SKM-1 (cell line): Measurements from ENCODE around the gene PHKB.
"Not testable (repeated sequence)": the region's sequence is repeated elsewhere in the genome, so short reads cannot be mapped to it uniquely, and the experiment has no call there.

ENCODE experiments used
- DNase-seq: peaks from one replicate; lab custom pipeline; 2025; ENCODE audit not compliant: unreplicated experiment; lab: John Stamatoyannopoulos, UW

PHKB gene

DNA sequence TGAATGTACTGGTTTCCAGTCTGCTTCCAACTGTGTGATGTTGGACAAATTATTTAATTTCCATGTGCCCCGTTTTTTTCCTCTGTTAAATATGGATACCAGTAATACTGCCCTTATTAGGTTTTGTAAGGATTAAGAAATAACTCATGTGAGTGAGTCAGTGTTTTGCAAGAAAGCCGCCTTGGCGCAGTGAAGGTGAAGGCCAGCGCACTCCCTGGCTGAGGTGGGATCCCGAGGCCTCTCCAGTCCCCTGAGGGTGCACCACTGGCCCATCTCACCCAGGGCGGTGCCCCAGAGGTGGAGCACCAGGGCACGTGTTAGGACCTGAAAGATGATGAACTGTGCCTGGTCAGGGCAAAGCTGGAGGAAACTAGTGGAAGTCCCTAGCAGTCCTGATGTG is 43.5 kb downstream of the PHKB start:
- DNase-seq = no peak

DNA sequence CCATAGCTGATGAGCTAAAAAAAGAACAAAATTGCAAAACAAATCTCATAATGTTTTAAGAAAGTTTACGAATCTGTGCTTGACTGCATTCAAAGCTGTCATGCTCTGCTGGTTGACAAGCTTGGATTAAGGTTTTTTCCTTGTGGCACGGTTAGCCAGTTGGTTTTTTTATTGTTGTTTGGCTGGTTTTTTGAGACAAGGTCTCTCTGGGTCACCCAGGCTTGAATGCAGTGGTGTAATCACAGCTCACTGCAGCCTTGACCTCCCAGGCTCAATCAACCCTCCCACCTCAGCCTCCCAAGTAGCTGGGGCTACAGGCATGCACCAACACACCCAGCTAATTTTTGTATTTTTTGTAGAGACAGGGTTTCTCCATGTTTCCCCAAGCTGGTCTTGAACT is 45.7 kb downstream of the PHKB start:
- DNase-seq = no peak

DNA sequence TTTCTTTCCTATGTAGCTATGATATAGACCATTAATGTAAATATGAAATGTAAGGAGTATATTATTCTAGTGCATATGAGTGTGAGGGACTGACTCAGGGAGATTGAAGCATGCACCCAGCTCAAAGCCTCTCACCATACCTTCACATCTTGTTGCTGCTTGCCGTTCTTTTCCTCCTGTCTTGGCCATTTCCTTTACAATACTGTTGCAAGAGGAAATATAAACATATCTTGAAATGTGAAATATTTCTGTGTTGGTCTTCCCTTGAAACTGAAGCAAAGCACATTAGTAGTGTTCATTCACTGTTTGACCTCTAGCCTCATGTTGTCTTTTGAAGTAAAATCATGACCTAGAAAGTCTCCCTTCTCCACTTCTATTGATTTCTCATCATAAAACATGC is 46.6 kb downstream of the PHKB start:
- DNase-seq = no peak

DNA sequence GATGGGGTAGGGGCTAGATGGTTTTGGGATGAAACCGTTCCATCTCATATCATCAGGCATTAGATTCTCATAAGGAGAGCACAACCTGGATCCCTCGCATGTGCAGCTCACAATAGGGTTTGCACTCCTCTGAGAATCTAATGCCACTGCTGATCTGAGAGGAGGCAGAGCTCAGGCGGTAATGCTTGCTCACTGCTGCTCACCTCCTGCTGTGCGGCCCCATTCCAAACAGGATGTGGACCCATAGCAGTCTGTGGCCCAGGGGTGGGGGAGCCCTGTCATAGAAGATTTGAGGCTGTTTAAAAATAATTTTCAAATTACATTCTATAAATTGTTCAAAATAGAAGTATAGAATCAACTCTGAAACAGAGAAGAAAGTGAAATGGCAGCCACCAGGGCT is 50.8 kb downstream of the PHKB start:
- DNase-seq = no peak

DNA sequence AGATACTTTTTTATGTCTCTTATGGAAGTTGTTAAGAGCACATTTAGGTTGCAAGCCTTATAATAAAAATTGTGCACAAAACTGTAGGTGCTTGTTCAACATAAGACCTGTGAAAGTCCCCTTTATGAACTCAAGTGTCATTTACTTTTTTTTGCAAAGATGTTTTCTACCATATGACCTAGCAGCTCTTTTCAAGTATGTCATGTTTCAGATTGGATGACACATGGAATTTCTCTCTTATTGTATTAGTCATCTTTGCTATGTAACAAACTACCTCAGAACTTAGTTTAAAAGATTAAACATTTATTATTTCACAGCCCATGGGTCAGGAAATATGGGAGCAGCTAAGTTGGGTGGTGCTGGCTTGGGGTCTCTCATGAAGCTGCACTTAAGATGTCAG is 57.9 kb downstream of the PHKB start:
- no peak for DNase-seq

DNA sequence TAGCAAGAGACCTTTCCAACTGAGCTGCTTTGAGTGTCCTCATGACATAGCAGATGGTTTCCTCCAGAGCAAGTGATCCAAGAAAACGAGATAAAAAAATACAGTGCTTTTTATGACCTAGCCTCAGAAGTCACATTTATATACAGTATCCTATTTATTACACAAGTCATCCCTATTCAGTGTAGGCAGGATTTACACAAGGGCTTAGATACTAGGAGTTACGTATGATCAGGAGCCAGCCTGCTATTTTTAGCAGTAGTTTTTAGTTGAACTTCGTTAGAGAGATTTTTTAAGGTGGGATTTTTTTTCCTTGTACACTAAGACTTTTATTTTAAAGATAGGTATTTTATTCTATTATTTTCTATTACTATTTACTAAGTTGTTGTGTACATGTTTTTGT is 58.4 kb downstream of the PHKB start:
- DNase-seq = no peak

DNA sequence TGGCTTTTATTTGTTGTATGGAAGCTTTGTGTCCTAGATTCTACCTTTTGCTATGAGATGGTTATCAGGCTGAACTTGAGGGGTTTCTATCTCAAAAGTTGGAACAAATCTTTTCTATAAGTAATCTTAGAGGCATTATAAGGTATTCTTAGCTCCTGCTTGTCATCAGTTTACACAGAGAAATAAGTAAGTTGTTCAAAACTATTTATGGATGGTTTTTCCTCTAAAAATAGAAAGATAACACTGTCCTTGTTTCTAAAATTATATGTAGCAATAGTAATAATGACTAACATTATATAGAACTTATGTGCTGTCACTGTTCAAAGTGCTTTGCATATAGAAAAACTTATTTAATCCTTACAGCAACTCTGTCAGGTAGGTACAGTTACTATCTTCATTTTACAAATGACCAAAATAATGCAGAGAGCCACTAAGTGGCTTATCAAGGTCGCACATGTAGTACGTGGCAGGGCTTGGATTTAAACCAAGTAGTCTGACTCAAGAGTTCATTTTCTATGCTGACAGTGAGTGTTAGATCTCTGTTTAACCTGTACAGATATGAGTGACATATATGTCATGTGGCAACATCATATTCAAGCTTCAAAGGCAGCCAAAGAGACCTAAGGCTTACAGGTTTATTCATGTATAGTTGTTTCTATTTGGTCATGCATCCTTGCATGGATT is 59.0 kb downstream of the PHKB start:
- DNase-seq = no peak

DNA sequence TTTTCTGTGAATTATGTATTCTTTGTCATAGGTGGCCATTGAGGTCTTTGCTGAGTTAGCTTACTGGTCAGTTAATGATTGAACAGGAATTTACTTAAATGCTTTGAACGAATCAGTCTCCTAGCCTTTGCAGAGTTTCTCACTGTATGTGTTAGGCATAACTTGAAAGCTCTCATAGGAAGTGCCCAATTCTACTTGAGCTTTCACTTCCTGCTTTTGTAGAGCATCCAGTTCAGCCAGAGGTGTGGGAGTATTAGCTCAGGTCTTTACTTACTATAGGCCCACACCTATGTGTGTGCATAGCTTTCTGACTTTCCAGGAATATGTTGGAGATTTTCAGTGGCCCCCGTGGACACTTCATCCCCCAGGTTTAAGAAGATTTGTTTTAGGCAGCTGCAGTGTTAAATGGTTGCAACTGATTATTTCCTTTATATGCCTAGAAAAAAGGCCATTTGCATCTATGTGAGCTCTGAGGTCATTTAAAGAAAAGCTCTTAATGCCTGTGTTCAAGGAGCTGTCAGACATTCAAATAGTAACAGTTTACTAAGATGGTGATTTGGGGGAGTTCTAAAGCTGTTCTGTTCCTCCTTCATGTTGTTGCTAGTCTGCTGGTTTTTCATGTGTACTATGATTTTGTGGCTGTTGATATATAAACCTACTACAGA is 62.3 kb downstream of the PHKB start:
- peak; percentile 9 for DNase-seq

DNA sequence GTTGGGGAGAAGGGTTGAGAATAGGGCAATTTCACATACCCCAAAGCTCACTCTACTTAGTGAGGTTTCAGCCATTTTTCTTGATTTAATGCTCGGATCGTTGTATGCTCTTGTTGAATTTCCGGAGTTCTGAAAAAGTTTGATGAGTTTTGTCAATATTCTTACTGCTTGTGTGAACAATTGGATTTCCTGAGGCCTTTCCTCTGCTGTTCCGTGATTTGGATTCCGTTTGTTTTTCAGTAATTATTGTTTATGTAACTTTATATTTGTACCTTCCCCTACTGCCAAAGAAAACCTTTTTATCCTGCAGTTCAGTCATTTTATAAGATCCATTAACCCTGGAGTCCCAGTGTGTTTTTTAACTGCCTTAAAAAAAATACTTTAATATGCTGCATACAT is 62.9 kb downstream of the PHKB start:
- DNase-seq = no peak

DNA sequence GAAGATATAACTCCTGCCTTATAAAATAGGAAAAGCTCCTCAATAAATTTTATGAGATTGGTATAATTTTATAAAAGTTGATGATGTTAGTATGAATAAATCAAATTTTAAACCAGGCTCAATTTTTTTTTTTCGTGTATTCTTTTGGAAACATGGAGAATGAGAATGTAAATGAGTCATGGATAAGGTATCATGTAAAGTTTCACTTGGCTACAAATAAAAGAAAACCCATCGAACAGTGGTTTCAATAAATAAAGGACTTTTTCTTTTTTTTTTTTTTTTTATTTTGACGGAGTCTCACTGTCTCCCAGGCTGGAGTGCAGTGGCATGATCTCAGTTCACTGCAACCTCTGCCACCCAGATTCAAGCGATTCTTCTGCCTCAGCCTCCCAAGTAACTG is 67.3 kb downstream of the PHKB start:
- no peak for DNase-seq

DNA sequence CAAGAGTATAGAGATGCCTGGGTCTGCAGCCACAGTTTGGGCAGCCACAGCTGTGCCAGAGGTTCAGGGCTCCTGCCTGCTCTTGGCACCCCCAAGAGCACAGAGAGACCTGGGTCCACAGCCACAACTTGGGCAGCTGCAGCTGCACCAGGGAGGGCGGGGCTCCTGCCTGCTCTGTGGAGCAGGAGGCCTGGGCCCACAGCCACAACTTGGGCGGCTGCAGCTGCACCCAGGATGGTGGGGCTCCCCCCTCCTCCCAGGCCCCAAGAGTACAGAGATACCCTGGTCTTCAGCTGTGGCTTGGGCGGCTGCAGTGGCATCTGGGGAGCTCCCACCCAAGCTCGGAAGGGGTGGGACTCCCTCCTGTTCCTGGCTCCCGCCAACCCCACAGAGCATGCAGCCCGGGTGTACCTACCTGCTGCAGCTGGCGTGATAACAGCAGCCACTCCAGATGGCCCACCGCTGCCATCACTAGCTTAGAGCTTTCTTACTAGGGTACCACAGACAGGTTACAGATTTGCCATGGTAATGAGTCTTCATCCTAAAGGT is 72.7 kb downstream of the PHKB start:
- no peak for DNase-seq

DNA sequence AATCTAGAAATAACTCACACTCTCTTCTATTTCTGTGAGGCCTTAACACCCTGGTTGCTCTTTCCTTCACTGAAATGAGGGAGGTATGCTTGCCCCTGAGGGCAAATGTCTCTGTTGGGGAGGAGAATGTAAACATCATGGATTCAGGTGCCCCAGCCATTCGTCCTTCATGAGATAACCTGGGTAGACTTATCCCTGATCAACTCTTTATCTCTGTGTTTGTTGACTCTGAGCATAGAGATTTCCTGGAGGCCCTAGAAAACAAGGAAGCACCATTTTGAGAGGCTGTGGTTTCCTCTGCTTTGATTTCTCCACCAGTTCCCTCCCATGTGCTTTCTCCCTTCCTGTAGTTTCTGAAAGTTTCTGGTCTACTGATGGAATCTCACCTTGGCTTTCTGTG is 77.3 kb downstream of the PHKB start:
- no peak for DNase-seq

DNA sequence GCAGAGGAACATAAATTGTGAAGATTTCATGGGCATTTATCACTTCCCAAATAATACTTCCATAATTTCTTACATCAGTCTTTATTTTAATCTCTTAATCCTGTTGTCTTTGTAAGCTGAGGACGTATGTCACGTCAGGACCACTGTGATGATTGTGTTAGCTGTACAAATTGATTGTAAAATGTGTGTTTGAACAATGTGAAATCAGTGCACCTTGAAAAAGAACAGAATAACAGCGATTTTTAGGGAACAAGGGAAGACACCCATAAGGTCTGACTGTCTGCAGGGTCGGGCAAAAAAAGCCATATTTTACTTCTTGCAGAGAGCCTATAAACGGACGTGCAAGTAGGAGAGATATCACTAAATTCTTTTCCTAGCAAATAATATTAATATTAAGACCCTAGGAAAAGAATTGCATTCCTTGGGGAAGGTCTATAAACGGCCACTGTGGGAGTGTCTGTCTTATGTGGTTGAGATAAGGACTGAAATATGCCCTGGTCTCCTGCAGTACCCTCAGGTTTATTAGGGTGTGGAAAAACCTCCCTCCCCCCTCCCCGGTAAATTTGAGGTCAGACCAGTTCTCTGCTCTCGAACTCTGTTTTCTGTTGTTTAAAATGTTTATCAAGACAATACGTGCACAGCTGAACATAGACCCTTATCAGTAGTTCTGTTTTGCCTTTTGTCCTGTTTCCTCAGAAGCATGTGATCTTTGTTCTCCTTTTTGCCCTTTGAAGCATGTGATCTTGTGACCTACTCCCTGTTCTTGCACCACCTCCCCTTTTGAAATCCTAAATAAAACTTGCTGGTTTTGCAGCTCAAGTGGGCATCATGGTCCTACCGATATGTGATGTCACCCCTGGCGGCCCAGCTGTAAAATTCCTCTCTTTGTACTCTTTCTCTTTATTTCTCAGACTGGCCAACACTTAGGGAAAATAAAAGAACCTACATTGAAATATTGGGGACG is 78.9 kb downstream of the PHKB start:
- DNase-seq = not testable (repeated sequence)

DNA sequence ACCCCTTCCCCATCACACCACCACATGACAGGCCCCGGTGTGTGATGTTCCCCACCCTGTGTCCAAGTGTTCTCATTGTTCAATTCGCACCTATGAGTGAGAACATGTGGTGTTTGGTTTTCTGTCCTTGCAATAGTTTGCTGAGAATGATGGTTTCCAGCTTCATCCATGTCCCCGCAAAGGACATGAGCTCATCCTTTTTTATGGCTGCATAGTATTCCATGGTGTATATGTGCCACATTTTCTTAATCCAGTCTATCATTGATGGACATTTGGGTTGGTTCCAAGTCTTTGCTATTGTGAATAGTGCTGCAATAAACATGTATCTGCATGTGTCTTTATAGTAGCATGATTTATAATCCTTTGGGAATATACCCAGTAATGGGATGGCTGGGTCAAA is 80.0 kb downstream of the PHKB start:
- not testable (repeated sequence) for DNase-seq

DNA sequence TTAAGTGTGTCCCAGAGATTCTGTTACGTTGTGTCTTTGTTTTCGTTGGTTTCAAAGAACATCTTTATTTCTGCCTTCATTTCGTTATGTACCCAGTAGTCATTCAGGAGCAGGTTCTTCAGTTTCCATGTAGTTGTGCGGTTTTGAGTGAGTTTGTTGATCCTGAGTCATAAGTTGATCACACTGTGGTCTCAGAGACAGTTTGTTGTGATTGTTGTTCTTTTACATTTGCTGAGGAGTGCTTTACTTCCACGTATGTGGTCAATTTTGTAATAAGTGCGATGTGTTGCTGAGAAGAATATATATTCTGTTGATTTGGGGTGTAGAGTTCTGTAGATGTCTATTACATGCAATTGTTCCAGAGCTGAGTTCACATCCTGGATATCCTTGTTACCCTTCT is 83.1 kb downstream of the PHKB start:
- DNase-seq = not testable (repeated sequence)

DNA sequence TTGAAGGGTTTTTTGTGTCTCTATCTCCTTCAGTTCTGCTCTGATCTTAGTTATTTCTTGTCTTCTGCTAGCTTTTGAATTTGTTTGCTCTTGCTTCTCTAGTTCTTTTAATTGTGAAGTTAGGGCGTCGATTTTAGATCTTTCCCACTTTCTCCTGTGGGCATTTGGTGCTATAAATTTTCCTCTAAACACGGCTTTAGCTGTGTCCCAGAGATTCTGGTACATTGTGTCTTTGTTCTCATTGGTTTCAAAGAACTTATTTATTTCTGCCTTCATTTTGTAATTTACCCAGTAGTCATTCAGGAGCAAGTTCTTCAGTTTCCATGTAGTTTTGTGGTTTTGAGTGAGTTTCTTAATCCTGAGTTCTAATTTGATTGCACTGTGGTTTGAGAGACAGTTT is 90.1 kb downstream of the PHKB start:
- not testable (repeated sequence) for DNase-seq

DNA sequence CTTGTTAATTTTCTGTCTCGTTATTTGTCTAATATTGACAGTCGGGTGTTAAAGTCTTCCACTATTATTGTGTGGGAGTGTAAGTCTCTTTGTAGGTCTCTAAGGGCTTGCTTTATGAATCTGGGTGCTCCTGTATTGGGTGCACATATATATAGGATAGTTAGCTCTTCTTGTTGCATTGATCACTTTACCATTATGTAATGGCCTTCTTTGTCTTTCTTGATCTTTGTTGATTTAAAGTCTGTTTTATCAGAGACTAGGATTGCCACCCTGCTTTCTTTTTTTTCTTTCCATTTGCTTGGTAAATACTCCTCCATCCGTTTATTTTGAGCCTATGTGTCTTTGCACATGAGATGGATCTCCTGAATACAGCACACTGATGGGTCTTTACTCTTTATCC is 90.6 kb downstream of the PHKB start:
- not testable (repeated sequence) for DNase-seq

DNA sequence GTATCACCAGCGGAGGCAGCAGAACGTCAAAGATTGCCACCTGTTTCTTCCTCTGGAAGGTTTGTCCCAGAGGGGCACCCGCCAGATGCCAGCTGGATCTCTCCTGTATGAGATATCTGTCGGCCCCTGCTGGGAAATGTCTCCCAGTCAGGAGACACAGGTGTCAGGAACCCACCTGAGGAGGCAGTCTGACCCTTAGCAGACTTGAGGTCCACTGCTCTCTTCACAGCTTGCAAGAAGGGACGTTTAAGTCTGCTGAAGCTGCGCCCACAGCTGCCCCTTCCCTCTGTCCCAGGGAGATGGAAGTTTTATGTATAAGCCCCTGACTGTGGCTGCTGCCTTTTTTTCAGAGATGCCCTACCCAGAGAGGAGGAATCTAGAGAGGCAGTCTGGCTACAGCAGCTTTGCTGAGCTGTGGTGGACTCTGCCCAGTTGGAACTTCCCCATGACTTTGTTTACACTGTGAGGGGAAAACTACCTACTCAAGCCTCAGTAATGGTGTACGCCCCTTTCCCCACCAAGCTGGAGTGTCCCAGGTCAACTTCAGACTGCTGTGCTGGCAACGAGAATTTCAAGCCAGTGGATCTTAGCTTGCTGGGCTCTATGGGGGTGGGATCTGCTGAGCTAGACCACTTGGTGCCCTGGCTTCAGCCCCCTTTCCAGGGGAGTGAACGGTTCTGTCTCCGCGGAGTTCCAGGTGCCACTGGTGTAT is 92.9 kb downstream of the PHKB start:
- DNase-seq = no peak

DNA sequence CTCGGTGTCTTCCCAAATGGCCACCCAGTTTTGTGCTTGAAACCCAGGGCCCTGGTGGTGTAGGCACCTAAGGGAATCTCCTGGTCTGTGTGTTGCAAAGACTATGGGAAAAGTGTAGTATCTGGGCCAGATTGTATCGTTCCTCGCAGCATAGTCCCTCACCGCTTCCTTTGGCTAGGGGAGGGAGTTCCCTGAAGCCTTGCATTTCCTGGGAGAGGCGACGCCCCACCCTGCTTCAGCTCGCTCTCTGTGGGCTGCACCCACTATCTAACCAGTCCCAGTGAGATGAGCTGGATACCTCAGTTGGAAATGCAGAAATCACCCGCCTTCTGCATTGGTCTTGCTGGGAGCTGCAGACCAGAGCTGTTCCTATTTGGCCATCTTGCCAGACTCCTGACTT is 93.5 kb downstream of the PHKB start:
- DNase-seq = not testable (repeated sequence)

DNA sequence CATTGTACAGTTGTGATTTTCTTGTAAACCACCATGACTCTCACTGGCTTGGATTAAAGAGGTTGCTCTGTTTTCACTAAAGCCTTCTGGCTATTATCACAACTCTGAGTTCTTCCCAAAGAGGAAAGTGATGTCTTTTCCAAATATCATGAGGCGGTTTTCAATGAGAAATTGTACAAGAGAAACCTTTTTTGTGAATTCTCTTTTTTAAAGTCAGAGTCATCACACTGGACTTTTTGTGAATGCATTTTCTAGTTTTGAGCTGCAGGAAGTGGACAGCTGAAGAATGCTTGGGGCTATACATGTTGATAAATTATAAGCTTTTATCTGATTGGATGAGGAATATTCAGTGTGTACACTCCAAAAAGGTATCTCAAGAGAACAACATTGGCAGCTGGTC is 100.2 kb downstream of the PHKB start:
- no peak for DNase-seq

DNA sequence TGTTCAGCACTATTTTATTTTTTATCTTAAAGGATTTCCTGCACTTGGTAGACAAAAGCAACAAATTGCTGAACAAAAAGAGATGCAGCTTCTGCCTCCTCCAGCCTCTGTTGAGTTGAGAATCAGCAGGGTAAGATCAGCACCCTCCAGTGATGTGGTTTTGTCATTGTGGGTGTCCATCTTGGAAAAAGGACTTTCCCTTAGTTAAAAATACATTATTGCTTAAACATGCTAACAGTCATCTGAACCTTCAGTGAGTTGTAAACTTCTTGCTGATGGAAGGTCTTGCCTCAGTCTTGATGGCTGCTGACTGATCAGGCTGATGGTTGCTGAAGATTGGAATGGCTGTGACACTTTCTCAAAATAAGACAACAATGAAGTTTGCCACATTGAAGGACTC is 101.2 kb downstream of the PHKB start:
- no peak for DNase-seq
